ENCODE data around the gene AIG1. TPM values are rescaled to one million over a fixed set of nuclear protein-coding genes. Genes with fewer than 3 reads are reported as not detected.

AIG1 gene
- total and polyA plus RNA-seq, 2 donors from 2014 or later, result 57.3 to 146 TPM

GRCh38 chr6:143195349-143195845, 134.7 kb downstream of the AIG1 start:
- Histone ChIP-seq H3K9ac (ENCODE audit: low read length in 3 of 3) (no peak overlapping the region), H3K36me3 (ENCODE audit: control insufficient read depth in 2 of 3, insufficient read depth in 3 of 3, low read length in 3 of 3) (no peaks in the 10 kb centered on the region), H3K27me3 (ENCODE audit: control insufficient read depth, insufficient read depth, low read length) (no peaks in the 10 kb centered on the region), H3K4me1 (ENCODE audit: control insufficient read depth in 2 of 3, insufficient read depth in 2 of 3, low read depth in 1 of 3, low read length in 3 of 3) (no peaks in the 10 kb centered on the region), H3K9me3 (ENCODE audit: control insufficient read depth in 2 of 3, insufficient read depth in 1 of 3, low read length in 3 of 3) (no peaks in the 10 kb centered on the region), H3K27ac (ENCODE audit: low read depth in 2 of 2, low read length in 2 of 2) (no peak overlapping the region), H3K4me3 (ENCODE audit: low read length in 3 of 3) (no peak overlapping the region)
- FAIRE-seq, result no peak
- intact Hi-C loops (cut with DNase I), result no loop called here
- peak in 1 of 5 donors; percentile 71 for DNase-seq
- no peak for TF ChIP-seq CTCF (IDR thresholded peaks at IDR 0.05; ENCODE audit: borderline replicate concordance, extremely low read depth, insufficient read depth)

- TF ChIP-seq CTCF (IDR thresholded peaks at IDR 0.05; ENCODE audit: borderline replicate concordance, extremely low read depth, insufficient read depth), result no peak
- H3K27ac ChIP-seq (ENCODE audit: low read depth in 2 of 2, low read length in 2 of 2), result no peak overlapping the region
- H3K9me3 ChIP-seq (ENCODE audit: control insufficient read depth in 2 of 3, insufficient read depth in 1 of 3, low read length in 3 of 3), result no peaks in the 10 kb centered on the region
- no peak overlapping the region for H3K9ac ChIP-seq (ENCODE audit: low read length in 3 of 3)
- no peaks in the 10 kb centered on the region for H3K36me3 ChIP-seq (ENCODE audit: control insufficient read depth in 2 of 3, insufficient read depth in 3 of 3, low read length in 3 of 3)
- FAIRE-seq (no peak), DNase-seq (peak in 3 of 5 donors; percentile 63 to 84 (median 84))
- no peak overlapping the region for H3K4me3 ChIP-seq (ENCODE audit: low read length in 3 of 3)
- H3K4me1 ChIP-seq (ENCODE audit: control insufficient read depth in 2 of 3, insufficient read depth in 2 of 3, low read depth in 1 of 3, low read length in 3 of 3), result no peaks in the 10 kb centered on the region
- intact Hi-C loops (cut with DNase I), result no loop called here
- H3K27me3 ChIP-seq (ENCODE audit: control insufficient read depth, insufficient read depth, low read length), result no peaks in the 10 kb centered on the region
Measured at GRCh38 chr6:143196525-143197225, 136.0 kb downstream of the AIG1 start.

GRCh38 chr6:143197377-143197776, 136.7 kb downstream of the AIG1 start:
- Histone ChIP-seq H3K4me3 (ENCODE audit: low read length in 3 of 3) (no peak overlapping the region), H3K9me3 (ENCODE audit: control insufficient read depth in 2 of 3, insufficient read depth in 1 of 3, low read length in 3 of 3) (no peaks in the 10 kb centered on the region), H3K4me1 (ENCODE audit: control insufficient read depth in 2 of 3, insufficient read depth in 2 of 3, low read depth in 1 of 3, low read length in 3 of 3) (no peaks in the 10 kb centered on the region), H3K9ac (ENCODE audit: low read length in 3 of 3) (no peak overlapping the region), H3K36me3 (ENCODE audit: control insufficient read depth in 2 of 3, insufficient read depth in 3 of 3, low read length in 3 of 3) (no peaks in the 10 kb centered on the region), H3K27me3 (ENCODE audit: control insufficient read depth, insufficient read depth, low read length) (no peaks in the 10 kb centered on the region), H3K27ac (ENCODE audit: low read depth in 2 of 2, low read length in 2 of 2) (no peak overlapping the region)
- DNase-seq (no peak), FAIRE-seq (no peak)
- no peak for TF ChIP-seq CTCF (IDR thresholded peaks at IDR 0.05; ENCODE audit: borderline replicate concordance, extremely low read depth, insufficient read depth)
- intact Hi-C loops (cut with DNase I), result no loop called here
